HUES6 (cell line): Measurements from ENCODE around the gene KIF5A.
A peak's percentile ranks its signal among the peaks of the same experiment; 100 is the strongest.
"Not testable (repeated sequence)": the region's sequence is repeated elsewhere in the genome, so short reads cannot be mapped to it uniquely, and the experiment has no call there.

Experiments
- H3K27ac ChIP-seq: 2 replicates; pipeline ENCODE4 v1.7.0; 2013; ENCODE audit warnings: low read depth, mild to moderate bottlenecking, low read length, inconsistent platforms
- H3K27me3 ChIP-seq: 2 replicates; pipeline ENCODE4 v1.6.1; 2013; ENCODE audit warnings: low read length; ENCODE audit not compliant: control insufficient read depth, insufficient read depth
- H3K36me3 ChIP-seq: 2 replicates; pipeline ENCODE4 v1.6.1; 2013; ENCODE audit warnings: low read length; ENCODE audit not compliant: control insufficient read depth, insufficient read depth
- H3K4me1 ChIP-seq: 2 replicates; pipeline ENCODE4 v1.6.1; 2013; ENCODE audit warnings: low read length; ENCODE audit not compliant: control insufficient read depth, insufficient read depth
- H3K4me3 ChIP-seq: 2 replicates; pipeline ENCODE4 v1.5.1; 2013; ENCODE audit warnings: low read depth, low read length
- H3K9ac ChIP-seq: one replicate; pipeline ENCODE4 v1.6.1; 2013; ENCODE audit warnings: mild to moderate bottlenecking, low read length
- H3K9me3 ChIP-seq: 2 replicates; pipeline ENCODE4 v1.6.1; 2013; ENCODE audit warnings: low read depth, low read length; ENCODE audit not compliant: control insufficient read depth, insufficient read depth

Gene KIF5A

DNA sequence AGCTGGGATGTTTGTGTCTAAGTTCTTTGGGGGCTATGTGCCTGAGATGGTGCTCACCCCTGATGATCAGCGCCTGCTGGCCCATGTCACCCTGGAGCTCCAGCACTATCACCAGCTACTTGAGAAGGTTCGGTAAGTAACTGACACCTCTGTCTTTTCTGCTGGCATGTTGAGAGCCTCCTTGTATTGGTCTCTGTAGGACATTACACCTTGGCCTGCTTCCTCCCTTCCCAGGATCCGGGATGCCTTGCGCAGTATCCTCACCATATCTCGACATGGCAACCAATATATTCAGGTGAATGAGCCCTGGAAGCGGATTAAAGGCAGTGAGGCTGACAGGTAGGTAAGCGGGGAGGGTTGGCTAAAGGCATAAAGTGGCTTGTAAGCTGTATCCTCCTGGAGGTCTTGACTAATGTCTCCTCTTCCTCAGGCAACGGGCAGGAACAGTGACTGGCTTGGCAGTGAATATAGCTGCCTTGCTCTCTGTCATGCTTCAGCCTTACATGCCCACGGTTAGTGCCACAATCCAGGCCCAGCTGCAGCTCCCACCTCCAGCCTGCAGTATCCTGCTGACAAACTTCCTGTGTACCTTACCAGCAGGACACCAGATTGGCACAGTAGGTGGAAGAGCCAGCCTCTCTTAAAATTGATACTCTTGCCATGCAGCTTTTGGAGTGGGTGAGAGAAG, 35.0 kb upstream of the KIF5A start:
- Histone ChIP-seq H3K9ac (no peak overlapping the region), H3K36me3 (peaks cover 95% of the 10 kb centered on the region), H3K27me3 (no peaks in the 10 kb centered on the region), H3K4me1 (peaks cover 13% of the 10 kb centered on the region; the same call in 1 of the 2 replicates), H3K9me3 (no peaks in the 10 kb centered on the region), H3K4me3 (no peak overlapping the region), H3K27ac (no peak overlapping the region)

DNA sequence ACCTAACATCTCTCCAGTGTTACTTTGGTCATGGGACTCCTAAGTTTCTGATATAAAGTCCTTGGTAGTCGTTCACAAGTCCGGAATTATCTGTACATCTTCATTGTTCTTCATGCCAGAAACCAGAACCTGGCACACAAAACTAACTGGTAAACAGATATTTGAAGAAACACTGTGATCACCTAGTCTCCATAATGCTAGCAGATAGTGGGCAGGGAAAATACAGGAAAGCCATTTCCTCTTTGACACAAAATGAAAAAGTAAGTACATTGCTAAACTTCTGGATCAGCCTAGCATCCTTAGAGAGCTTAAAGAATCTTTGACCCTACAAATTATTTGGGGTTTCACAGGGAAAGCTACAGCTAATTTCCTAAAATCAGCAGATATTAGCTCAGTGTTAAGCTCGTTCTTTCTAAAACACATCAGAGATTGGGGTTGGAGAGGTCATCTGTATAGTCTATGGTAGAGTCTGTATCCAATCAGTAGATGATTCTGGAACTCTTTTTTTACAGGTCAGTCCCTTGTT, 34.4 kb upstream of the KIF5A start:
- no peak overlapping the region for H3K4me3 ChIP-seq
- no peaks in the 10 kb centered on the region for H3K9me3 ChIP-seq
- H3K36me3 ChIP-seq, result peaks cover 90% of the 10 kb centered on the region
- H3K27me3 ChIP-seq, result no peaks in the 10 kb centered on the region
- H3K27ac ChIP-seq, result no peak overlapping the region
- H3K9ac ChIP-seq, result no peak overlapping the region
- peaks cover 13% of the 10 kb centered on the region; the same call in 1 of the 2 replicates for H3K4me1 ChIP-seq

DNA sequence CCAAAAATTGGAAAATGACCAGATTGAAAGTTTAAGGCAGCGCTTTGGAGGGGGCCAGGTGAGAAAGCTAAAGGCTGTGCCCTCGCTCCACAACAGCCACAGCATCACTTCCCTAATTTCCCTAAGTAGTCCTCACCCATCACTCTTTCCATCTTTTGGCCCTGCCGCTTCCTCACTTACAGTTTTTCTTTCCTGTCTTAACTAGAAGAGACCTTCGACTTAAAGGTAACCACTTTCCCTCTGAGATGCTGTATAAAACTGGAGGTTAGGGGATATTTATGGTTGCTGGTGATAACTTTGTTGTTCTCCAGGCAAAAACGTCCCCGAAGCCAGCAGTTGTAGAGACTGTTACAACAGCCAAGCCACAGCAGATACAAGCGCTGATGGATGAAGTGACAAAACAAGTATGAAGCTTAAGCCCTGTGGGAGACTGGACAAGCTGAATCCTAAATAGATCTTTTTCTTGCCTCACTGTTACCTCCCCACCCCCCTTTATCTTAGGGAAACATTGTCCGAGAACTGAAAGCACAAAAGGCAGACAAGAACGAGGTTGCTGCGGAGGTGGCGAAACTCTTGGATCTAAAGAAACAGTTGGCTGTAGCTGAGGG, 33.8 kb upstream of the KIF5A start:
- Histone ChIP-seq H3K9ac (no peak overlapping the region), H3K27me3 (no peaks in the 10 kb centered on the region), H3K27ac (no peak overlapping the region), H3K4me3 (no peak overlapping the region), H3K9me3 (no peaks in the 10 kb centered on the region), H3K36me3 (peaks cover 84% of the 10 kb centered on the region), H3K4me1 (peaks cover 13% of the 10 kb centered on the region; the same call in 1 of the 2 replicates)

DNA sequence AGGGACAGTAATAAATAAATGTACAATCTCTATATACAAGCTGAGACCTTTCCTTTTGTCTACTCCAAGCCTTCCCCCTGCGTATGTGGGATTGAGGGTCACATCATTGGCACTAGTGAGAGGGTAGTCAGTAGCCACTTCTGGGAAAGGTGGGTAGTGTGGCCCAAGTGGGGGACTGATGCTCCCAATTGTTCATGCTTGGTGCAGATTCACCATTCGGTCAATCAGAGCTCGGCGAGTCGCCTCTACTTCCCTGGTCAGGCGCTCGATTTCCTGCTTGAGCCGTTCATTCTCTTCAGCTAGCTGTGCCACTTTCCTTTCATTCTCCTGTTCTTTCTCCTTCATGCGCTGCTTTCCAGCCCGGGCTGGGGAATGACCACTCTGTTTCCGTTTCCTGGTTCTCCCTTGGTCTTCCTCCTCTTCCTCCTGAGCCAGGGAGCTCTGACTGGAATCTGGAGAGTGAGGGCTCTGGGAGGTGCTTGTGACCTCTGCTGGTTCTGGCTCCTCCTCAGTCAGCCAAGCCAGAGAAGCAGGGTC, 33.2 kb upstream of the KIF5A start:
- H3K9ac ChIP-seq, result no peak overlapping the region
- peaks cover 17% of the 10 kb centered on the region for H3K4me1 ChIP-seq
- no peak overlapping the region for H3K4me3 ChIP-seq
- peaks cover 78% of the 10 kb centered on the region for H3K36me3 ChIP-seq
- no peaks in the 10 kb centered on the region for H3K27me3 ChIP-seq
- no peak overlapping the region for H3K27ac ChIP-seq
- H3K9me3 ChIP-seq, result no peaks in the 10 kb centered on the region

DNA sequence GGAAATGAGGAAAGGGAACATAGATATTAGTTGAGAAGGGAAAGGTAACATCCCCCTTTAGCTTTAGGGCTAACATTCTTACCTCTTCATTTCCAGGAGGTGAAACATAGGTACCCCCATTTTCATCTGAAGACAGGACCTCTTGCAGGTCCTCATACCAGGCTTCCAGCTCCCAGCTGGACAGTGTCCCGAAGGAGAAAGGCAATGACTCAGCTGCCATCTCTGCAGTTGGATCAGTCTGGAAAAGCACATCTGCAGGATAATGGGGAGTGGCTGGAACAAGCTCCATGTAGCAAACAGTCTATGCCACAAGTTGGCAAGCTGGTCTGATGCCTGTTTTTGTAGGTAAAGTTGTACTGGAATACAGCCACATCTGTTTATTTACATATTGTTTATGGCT, 32.7 kb upstream of the KIF5A start:
- H3K9me3 ChIP-seq, result no peaks in the 10 kb centered on the region
- H3K27ac ChIP-seq, result no peak overlapping the region
- peaks cover 73% of the 10 kb centered on the region for H3K36me3 ChIP-seq
- peaks cover 19% of the 10 kb centered on the region for H3K4me1 ChIP-seq
- H3K27me3 ChIP-seq, result no peaks in the 10 kb centered on the region
- no peak overlapping the region for H3K9ac ChIP-seq
- no peak overlapping the region for H3K4me3 ChIP-seq

DNA sequence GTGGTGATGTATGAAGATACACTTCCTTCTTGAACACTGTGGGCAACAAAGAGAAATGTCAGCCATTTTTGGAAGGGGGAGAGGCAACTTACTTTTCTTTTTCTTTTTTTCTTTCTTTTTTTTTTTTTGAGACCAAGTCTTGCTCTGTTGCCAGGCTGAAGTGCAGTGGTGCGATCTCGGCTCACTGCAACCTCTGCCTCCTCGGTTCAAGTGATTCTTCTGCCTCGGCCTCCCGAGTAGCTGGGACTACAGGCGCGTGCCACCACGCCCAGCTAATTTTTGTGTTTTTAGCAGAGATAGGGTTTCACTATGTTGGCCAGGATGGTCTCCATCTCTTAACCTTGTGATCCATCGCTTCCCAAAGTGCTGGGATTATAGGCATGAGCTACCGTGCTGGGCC, 32.1 kb upstream of the KIF5A start:
- not testable (repeated sequence) for H3K27ac ChIP-seq, H3K4me3 ChIP-seq
- H3K36me3 ChIP-seq, result peaks cover 68% of the 10 kb centered on the region

DNA sequence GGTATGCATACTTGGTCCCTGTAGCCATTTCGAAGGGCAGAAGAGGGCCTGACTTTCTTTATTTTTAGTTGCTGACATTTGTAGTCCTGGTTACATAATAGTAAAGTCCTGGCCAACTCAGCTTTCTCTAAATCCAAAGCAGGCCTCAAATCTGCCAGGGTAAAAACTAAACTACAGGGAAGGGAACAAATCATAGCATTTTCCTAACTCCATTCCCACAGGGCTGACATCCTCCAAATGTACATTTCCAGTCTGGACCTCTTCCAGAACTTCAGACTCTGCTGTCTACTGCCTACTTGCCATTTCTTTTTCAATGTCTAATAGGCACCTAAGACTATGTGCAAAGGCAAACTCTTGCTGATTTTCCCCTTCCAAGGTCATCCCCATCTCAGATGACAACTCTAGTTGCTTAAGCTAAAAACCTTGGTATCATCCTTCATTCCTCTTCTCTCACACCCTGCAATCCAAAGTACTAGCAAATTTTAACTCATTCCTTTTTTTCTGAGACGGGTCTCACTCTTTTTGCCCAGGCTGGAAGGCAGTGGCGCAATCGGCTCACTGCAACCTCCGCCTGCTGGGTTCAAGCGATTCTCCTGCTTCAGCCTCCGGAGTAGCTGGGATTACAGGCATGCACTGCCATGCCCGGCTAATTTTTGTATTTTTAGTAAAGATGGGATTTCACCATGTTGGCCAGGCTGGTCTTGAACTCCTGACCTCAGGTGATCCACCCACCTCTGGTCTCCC, 31.5 kb upstream of the KIF5A start:
- Histone ChIP-seq H3K27ac (no peak overlapping the region), H3K4me3 (peak overlapping the region; percentile 1; the same call in 1 of the 2 replicates), H3K9me3 (no peaks in the 10 kb centered on the region), H3K9ac (no peak overlapping the region), H3K4me1 (peaks cover 20% of the 10 kb centered on the region), H3K27me3 (no peaks in the 10 kb centered on the region), H3K36me3 (peaks cover 61% of the 10 kb centered on the region)

More for the DNA sequence above, 32.1 kb upstream of the KIF5A start:
- H3K4me1 ChIP-seq, result peaks cover 19% of the 10 kb centered on the region
- not testable (repeated sequence) for H3K27me3 ChIP-seq, H3K9me3 ChIP-seq, H3K9ac ChIP-seq

DNA sequence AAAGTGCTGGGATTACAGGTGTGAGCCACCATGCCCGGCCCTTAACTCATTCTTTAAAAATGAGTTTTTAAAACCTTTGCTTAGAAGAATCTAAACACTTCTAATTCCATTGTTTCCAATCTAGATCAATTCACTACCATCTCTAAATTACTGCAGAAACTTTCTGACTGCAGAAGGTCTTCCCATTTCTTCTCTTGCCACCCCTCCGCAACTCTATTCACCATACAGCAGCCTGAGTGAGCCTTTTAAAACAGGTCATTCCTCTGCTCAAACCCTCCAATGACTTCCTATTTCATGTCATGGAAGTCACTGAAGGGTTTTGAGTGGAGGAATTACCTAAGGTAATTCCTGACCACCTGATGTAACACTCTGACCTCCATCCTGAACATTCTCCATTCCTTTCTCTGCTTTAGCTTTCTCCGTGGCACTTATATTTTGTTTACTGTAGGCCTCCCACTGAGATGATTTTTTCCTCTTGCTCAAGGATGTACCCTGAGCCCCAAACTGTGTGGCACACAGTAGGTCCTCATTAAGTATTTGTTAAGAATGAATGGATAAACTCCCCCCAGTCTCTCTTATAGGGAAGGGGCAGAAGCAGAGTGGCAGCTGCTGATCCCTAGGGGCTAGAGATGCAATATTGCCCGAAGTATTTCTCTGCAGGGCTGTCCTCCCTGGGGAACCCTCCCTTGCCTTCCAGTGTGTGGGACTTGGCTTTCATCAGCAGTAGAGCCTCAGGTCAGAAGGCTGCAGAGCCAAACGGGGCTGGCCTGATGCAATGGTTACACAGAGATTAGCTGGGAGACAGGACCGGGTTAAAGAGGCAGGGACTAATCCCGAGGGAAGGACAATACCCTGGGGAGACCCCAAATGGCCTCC, 30.7 kb upstream of the KIF5A start:
- Histone ChIP-seq H3K9me3 (no peaks in the 10 kb centered on the region), H3K27ac (peak overlapping the region; percentile 84), H3K4me1 (peaks cover 28% of the 10 kb centered on the region), H3K9ac (peak overlapping the region; percentile 99), H3K27me3 (no peaks in the 10 kb centered on the region), H3K36me3 (peaks cover 57% of the 10 kb centered on the region), H3K4me3 (peak overlapping the region; percentile 90)

DNA sequence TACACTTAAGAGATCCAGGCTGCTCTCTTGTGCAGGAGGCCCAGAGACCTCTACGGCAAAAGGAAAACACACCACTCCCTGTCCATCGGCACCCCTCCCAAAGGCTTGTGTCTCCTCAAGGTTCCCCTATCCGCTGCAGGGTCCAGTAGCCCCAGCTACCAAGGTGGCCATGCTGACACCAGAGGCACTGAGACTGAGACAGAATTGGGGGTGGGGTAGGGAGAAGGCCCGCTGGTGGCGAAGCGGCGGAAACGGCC, 30.1 kb upstream of the KIF5A start:
- H3K4me3 ChIP-seq, result peak overlapping the region; percentile 90
- H3K4me1 ChIP-seq, result peaks cover 29% of the 10 kb centered on the region
- H3K9ac ChIP-seq, result peak overlapping the region; percentile 99
- H3K27ac ChIP-seq, result peak overlapping the region; percentile 84
- H3K9me3 ChIP-seq, result no peaks in the 10 kb centered on the region
- no peaks in the 10 kb centered on the region for H3K27me3 ChIP-seq
- H3K36me3 ChIP-seq, result peaks cover 57% of the 10 kb centered on the region

DNA sequence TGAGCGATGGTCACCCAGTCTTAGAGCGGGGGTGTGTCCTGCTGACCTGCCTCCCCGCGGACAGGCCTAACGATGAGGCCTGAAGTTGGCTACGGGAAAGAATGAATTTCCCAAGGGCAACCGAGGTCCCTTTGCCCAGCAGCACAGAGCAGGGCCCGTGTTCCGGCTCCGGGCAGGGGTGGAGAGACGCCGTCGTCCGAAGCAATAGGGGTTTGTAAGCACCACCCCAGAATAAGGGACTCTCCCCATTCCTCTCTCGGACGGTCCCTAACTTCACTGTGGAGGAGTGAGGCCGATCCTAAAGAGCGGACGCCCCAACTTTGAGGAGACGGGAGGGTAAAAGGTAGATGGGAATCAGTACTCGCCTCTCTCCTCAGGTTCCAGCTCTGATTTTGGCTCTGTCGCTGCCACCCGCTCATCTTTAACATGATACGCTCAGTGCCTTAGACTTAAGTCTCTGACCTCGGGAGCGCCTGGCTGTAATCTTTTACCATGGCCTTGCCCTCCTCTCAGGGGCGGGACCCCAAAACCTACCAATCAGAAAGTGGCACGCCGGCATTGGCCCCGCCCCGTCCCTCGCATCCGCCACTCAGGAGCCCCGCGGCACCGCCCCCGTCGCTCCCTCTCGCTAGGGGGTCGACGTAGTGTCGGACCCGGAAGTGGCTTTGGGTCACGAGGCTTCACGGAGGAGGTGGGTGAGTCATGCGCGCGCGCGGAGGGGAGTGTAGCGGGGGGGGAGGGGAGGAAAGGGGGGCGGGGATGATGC, 29.6 kb upstream of the KIF5A start, which contains the start of gene DDIT3:
Gene DDIT3, minus strand, starts transcription at position 462 of the 766 bp plus-strand sequence. CDS start 3,108 bp downstream, outside the sequence.
- H3K27ac ChIP-seq, result peak within 1 kb of the TSS; percentile 84
- peaks cover 55% of the 10 kb centered on the region for H3K36me3 ChIP-seq
- no peaks in the 10 kb centered on the region for H3K9me3 ChIP-seq
- peaks cover 29% of the 10 kb centered on the region for H3K4me1 ChIP-seq
- H3K9ac ChIP-seq, result peak within 1 kb of the TSS; percentile 99
- no peaks in the 10 kb centered on the region for H3K27me3 ChIP-seq
- H3K4me3 ChIP-seq, result peak within 1 kb of the TSS; percentile 92
